Placental epithelial cell (primary cell): ENCODE measurements around the gene H2BK1. TPM values are rescaled to one million over a fixed set of nuclear protein-coding genes. Genes with fewer than 3 reads are reported as not detected.

Source experiments
- total RNA-seq: library from RNA; depleted of rRNA; stranded (reverse); fragments of >200 nt; gene quantifications from 2 replicates; pipeline ENCODE4 v1.2.3, GENCODE V29; 2012

The H2BK1 gene
- not detected in 2 replicates for total RNA-seq

GRCh38 chr7:151210087-151210854 lies at the start of gene H2BK1:
Gene H2BK1 (minus strand): TSS chr7:151210488. CDS start chr7:151210318, 170 bp downstream.

GRCh38 chr7:151248346-151249033 lies 38.2 kb upstream of the H2BK1 start, which contains the start of gene SMARCD3:
Gene SMARCD3 (minus strand): TSS chr7:151248694. CDS start chr7:151248562, 132 bp downstream.

GRCh38 chr7:151232091-151232916 lies 22.0 kb upstream of the H2BK1 start, which contains the start of gene CHPF2:
Gene CHPF2 (plus strand): TSS chr7:151232483. CDS start chr7:151234012, 1,529 bp downstream.

DNA sequence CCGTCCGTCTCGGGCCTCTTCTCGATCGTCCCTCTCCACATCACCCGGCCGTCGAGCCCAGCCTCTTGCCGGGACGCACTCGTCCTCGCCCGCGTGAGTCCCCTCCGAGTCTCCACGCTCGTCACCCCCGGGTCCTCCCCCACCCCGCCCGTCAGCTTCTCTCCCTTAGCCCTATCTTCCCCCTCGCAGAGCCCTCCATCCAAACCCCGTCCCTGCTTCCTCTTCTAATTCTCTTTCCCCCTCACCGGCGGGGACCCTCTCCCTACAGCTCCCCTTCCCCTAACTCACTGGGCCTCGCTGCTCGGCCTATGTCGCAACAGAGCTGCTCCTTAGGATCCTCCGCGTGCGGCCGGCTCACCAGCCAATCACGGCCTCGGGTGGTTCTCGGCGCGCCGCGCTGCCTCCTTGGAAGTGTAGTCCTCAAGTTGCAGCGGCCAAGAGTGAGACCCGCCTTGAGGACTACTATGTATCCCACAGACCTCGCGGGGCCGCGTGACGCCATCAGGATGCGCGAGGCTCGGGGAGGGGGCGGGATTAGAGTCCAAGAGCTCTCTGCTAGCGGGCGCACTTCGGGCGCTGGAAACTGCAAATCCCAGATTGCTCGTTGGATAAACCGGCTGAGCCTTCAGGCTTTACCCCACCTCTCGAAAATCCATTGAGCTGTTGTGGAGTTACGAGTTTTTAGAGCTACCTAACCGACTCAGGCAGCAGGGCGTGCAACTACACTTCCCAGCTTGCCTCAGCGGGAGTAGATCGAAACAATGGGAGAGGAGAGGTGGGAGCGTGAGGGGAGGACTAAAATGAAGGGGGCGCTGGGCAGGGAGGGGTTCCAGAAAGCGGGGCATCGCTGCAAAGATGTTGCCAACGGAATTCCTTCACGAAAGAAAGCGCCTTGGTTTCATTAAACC lies 16.8 kb upstream of the H2BK1 start, which contains the start of gene ABCF2:
TSS of gene ABCF2 (minus strand) at position 331 of the 908 bp plus-strand sequence. CDS start 747 bp downstream, outside the sequence.

DNA sequence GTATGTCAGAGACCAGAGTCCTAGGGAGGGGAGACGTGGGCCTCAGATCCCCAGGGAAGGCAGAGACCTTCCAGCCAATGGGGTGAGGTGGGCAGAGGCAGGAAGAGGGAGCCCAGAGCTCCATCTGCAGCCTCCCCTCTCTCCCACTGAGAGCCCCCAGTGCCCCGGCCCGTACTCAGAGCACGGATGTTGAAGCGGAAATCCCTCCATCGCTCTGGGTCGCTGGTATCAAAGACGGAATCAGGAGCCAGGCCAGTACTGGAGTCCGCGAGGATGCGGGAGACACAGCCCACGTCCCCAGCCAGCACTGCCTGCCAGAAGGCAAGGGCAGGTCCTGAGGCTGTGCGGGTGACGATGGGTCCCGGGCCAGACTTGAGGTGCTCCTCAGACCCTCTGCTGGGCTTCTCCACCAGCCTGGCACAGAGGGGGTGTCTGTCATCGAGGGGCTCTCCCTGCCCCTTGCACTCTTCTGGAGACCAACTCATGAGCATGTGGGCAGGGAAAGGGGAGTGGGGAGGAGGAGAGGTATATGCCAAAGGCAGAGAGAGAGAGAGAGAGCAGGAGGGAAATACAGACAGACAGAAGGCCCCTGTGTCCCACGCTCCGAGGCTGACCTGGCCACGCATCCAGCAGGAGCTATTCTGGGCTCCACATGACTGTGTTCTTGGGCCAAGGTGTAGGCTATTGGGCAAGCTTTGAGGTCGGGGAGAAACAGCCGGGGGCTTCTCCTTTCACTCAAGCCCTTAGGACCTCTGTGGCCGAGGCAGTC lies 23.5 kb downstream of the H2BK1 start, which contains the start of gene ASB10:
TSS of gene ASB10 (minus strand) at position 611 of the 769 bp plus-strand sequence. CDS start at position 491, 120 bp downstream.

GRCh38 chr7:151167197-151167961 lies 42.9 kb downstream of the H2BK1 start, which contains the start of gene GBX1:
Gene GBX1 (minus strand): TSS chr7:151167694. CDS start chr7:151167548, 146 bp downstream.

Other genes starting within 250 kb of the H2BK1 start
- gene KCNH2, start 232.2 kb downstream of the H2BK1 start, total RNA-seq = under 0.01 TPM in 2 replicates
- gene NOS3, start 219.5 kb downstream of the H2BK1 start, total RNA-seq = 2.4 and 14.1 TPM in 2 replicates
- gene ATG9B, start 186.0 kb downstream of the H2BK1 start, total RNA-seq = 6.5 and 20.0 TPM in 2 replicates
- 34.9 and 78.1 TPM in 2 replicates for gene ABCB8, start 182.0 kb downstream of the H2BK1 start, total RNA-seq
- 0.22 and 1.2 TPM in 2 replicates for gene ASIC3, start 162.0 kb downstream of the H2BK1 start, total RNA-seq
- 16.1 and 27.9 TPM in 2 replicates for gene CDK5, start 152.6 kb downstream of the H2BK1 start, total RNA-seq
- gene SLC4A2, start 150.9 kb downstream of the H2BK1 start, total RNA-seq = 68.3 and 86.6 TPM in 2 replicates
- 101 and 162 TPM in 2 replicates for gene FASTK, start 129.7 kb downstream of the H2BK1 start, total RNA-seq
- gene TMUB1, start 127.0 kb downstream of the H2BK1 start, total RNA-seq = 29.1 and 44.4 TPM in 2 replicates
- gene AGAP3, start 124.0 kb downstream of the H2BK1 start, total RNA-seq = 71.1 and 108 TPM in 2 replicates
- gene GBX1, start 42.8 kb downstream of the H2BK1 start, total RNA-seq = not detected in 2 replicates
- not detected in 2 replicates for gene ASB10, start 23.2 kb downstream of the H2BK1 start, total RNA-seq
- gene ABCF2, start 16.7 kb upstream of the H2BK1 start, total RNA-seq = 22.4 and 43.6 TPM in 2 replicates
- 94.6 and 107 TPM in 2 replicates for gene CHPF2, start 22.0 kb upstream of the H2BK1 start, total RNA-seq
- 14.7 and 16.1 TPM in 2 replicates for gene SMARCD3, start 38.2 kb upstream of the H2BK1 start, total RNA-seq
- gene NUB1, start 131.3 kb upstream of the H2BK1 start, total RNA-seq = 33.4 and 38.8 TPM in 2 replicates
- gene WDR86, start 199.6 kb upstream of the H2BK1 start, total RNA-seq = 13.7 TPM in 1 of 2 replicates, not detected in the other
- not detected in 2 replicates for gene CRYGN, start 229.7 kb upstream of the H2BK1 start, total RNA-seq